Spleen (tissue), 7 donors: ENCODE data around the gene TLR5.

Source experiments
- POLR2A ChIP-seq, 3 donors: fragments of 450-650 bp; IDR thresholded peaks; one replicate each; pipeline ENCODE4 v1.5.1; 2017; ENCODE audit warnings: antibody characterized with exemption in 3 of 3, mild to moderate bottlenecking in 1 of 3
- TF ChIP-seq, protein P1 (sequence below), 11 experiments: fragments of 200-600 bp in 7 of 11; fragments of 450-650 bp in 4 of 11; sonication (generic) in 4 of 11; IDR thresholded peaks in 8 of 11; conservative IDR thresholded peaks in 3 of 11; 1 replicate in 7 of 11; 2 replicates in 4 of 11; pipeline versions ENCODE4 v1.4.0 to v1.8.0; 2016 to 2021; ENCODE audit warnings: antibody characterized with exemption in 11 of 11, inconsistent platforms in 4 of 11, mild to moderate bottlenecking in 1 of 11
- donor health status: DM: no; HTN: no; CAD: no; lungs with moderate emphysema.
- donor health status: DM: no; HTN: no; CAD: no.
- donor health status: DM: no; HTN: no; CAD: no.

DNA sequence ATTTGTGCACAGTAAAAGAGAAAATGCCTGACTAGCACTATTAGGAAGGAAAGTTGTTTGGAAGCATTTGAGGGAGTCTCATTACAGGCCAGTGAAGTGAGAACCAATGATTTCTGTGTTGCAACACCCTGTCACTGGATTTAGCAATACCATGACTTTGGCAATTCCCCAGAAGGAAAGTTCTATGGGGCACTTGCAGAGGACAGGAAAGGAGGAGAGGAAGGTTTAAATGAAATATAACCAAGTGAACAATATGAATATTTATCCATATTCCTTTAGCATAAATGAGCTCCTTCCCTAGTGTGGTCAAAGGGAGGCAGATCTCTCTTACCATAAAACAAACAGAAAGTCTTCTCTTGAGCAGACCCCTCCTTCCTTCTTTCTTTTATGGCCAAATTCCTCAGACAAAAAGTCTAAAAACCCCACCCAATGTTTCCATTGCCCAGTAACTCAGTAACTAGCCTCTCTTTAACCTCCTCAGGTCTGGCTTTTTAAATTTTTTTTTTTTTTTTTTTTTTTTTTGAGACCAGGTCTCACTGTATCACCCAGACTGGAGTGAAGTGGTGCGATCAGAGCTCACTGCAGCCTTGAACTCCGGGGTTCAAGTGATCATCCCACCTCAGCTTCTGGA is 5.5 kb downstream of the TLR5 start:
- TF ChIP-seq, protein P1, sequence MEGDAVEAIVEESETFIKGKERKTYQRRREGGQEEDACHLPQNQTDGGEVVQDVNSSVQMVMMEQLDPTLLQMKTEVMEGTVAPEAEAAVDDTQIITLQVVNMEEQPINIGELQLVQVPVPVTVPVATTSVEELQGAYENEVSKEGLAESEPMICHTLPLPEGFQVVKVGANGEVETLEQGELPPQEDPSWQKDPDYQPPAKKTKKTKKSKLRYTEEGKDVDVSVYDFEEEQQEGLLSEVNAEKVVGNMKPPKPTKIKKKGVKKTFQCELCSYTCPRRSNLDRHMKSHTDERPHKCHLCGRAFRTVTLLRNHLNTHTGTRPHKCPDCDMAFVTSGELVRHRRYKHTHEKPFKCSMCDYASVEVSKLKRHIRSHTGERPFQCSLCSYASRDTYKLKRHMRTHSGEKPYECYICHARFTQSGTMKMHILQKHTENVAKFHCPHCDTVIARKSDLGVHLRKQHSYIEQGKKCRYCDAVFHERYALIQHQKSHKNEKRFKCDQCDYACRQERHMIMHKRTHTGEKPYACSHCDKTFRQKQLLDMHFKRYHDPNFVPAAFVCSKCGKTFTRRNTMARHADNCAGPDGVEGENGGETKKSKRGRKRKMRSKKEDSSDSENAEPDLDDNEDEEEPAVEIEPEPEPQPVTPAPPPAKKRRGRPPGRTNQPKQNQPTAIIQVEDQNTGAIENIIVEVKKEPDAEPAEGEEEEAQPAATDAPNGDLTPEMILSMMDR (IDR thresholded peaks at IDR 0.05 in 8 of 11, conservative IDR thresholded peaks at IDR 0.05 in 3 of 11) = no peak
- no peak for TF ChIP-seq POLR2A (IDR thresholded peaks at IDR 0.05)
